Body of pancreas (tissue), 4 donors: ENCODE results near the gene MYH15.
"Not testable (repeated sequence)": the region's sequence is repeated elsewhere in the genome, so short reads cannot be mapped to it uniquely, and the experiment has no call there.

Experiments
- CTCF ChIP-seq, 7 experiments: fragments of 450-650 bp in 4 of 7; fragments of 200-600 bp in 3 of 7; sonication (generic) in 3 of 7; IDR thresholded peaks; one replicate each; pipeline ENCODE4 v1.5.1; 2016 to 2019; ENCODE audit warnings: antibody characterized with exemption in 7 of 7
- POLR2A ChIP-seq, 3 donors: fragments of 450-650 bp; IDR thresholded peaks; one replicate each; pipeline ENCODE4 v1.6.1; 2016; ENCODE audit warnings: antibody characterized with exemption in 3 of 3, mild to moderate bottlenecking in 2 of 3

GRCh38 chr3:108378952-108379342, 131.4 kb downstream of the MYH15 start:
- not testable (repeated sequence) for TF ChIP-seq POLR2A, CTCF (IDR thresholded peaks at IDR 0.05)
